ENCODE results near the gene GRM4.
"Not testable (repeated sequence)": the region's sequence is repeated elsewhere in the genome, so short reads cannot be mapped to it uniquely, and the experiment has no call there.

The GRM4 gene

DNA sequence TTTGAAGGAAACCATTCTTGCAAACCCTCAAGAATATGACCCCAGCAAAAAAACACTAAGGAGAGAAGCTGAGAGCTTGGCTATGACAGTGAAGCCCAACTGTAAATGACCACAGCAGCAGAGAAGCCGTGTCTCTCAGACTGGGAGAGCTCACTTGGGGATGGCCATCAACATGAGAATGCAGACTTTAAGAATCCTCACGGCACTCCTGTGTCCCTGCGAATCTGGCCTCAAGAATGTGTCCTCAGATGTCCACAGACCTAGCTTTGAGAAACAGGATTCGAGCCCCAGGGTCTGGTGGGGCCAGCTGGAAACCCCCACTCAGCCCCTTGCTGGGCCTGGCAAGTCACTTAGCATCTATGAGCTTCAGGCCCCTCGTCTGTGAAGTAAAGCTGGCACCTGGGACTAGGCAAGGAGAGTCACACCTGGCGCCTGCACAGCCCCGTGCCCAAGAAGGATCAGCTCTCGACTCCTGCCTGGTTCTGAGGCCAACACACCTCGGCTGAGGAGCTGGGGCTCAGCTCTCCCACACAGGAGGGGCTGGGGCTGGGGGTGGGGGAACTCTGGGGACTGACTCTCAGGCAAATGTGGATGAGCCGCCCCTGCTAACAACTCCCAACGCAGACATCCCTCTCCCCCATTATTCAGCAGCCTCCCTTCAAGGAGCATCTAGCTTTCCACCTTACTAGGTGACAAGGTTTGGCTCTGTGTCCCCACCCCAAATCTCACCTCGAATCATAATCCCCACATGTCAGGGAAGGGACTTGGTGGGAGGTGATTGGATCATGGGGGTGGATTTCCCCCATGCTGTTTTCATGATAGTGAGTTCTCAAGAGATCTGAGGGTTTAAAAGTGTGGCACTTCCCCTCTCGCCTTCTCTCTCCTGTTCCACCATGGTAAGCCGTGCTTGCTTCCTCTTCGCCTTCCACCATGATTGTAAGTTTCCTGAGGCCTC is 97.7 kb downstream of the GRM4 start:
- in situ Hi-C loops (cut with MboI; ENCODE audit: low sequenced_read_pairs) = no loop called here

DNA sequence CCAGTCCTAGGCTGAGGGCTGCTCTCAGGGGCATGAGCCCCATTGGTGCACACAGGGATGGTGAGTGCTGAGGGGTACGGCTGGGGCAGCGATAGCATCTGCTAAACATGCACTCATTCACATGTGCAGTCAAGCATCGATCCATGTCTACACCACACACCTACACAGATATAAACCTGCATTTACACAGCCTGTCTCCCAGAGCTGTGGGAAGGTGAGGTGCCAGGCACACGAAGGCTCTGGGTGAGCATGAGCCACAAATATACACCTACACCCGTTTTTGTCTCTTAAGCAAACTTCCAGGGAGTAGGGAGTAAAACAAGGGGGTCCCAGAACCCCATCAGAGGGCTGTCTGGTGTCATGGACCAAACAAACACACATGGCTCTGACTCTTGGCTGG is 99.3 kb downstream of the GRM4 start:
- in situ Hi-C loops (cut with MboI; ENCODE audit: low sequenced_read_pairs) = no loop called here

- in situ Hi-C loops (cut with MboI; ENCODE audit: low sequenced_read_pairs) = no loop called here
These were observed 100.1 kb downstream of the GRM4 start for GRCh38 chr6:34045771-34046170.

DNA sequence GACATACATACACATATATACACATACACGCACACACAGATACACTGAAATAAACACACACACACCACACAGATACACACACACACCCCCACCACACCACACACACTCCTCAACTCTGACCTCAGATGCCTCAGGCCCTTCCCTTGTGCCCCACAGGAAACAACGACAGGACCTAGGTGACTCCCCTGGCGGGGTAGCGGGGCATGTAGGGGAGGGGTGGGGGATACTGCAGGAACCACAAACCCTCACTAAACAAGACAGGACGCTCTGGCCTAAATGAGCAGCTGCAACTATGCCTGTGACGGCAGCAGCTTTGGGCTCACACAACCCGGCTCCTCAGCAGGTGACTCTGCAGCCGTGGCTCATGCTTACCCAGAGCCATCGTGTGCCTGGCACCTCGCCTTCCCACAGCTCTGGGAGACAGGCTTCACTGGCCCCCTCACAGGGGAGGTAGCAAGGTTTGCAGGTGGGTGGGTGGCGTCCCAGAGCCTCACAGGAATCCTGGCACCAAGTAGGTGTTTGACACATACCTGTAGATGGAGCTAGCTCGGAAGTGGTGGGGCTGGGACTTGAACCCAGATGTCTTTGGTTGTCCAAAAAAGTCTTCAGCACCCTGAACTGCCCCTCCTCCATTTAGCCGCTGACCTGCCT is 100.8 kb downstream of the GRM4 start:
- in situ Hi-C loops (cut with MboI; ENCODE audit: low sequenced_read_pairs) = no loop called here

- in situ Hi-C loops (cut with MboI; ENCODE audit: low sequenced_read_pairs) = no loop called here
These were observed 102.5 kb downstream of the GRM4 start for GRCh38 chr6:34043359-34043758.

GRCh38 chr6:34041998-34042397 is 103.9 kb downstream of the GRM4 start:
- in situ Hi-C loops (cut with MboI; ENCODE audit: low sequenced_read_pairs) = not testable (repeated sequence)

- in situ Hi-C loops (cut with MboI; ENCODE audit: low sequenced_read_pairs) = no loop called here
These were observed 104.5 kb downstream of the GRM4 start for GRCh38 chr6:34041385-34041784.

- in situ Hi-C loops (cut with MboI; ENCODE audit: low sequenced_read_pairs) = no loop called here
These were observed 105.9 kb downstream of the GRM4 start for GRCh38 chr6:34039943-34040342.

DNA sequence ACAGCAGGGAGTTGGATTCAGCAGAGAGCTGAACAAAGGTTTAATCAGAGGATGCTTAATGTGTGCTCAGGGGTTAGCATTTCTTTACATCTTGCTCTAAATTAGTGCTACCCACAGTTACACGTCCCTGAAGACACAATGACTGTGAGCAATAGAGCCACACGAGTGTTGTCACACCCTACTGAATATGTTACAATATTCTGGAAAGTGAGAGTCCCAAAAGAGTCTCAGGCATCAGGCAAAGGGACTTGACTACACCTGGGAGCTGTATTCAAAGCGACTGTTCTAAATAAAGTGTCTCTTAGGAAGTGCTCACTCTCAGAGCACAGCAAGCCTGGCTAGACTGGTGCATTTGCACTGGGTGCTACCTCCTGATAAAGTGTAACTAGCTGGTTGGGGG is 108.7 kb downstream of the GRM4 start:
- in situ Hi-C loops (cut with MboI; ENCODE audit: low sequenced_read_pairs) = no loop called here

GRCh38 chr6:34036357-34037069 is 109.4 kb downstream of the GRM4 start:
- in situ Hi-C loops (cut with MboI; ENCODE audit: low sequenced_read_pairs) = no loop called here

DNA sequence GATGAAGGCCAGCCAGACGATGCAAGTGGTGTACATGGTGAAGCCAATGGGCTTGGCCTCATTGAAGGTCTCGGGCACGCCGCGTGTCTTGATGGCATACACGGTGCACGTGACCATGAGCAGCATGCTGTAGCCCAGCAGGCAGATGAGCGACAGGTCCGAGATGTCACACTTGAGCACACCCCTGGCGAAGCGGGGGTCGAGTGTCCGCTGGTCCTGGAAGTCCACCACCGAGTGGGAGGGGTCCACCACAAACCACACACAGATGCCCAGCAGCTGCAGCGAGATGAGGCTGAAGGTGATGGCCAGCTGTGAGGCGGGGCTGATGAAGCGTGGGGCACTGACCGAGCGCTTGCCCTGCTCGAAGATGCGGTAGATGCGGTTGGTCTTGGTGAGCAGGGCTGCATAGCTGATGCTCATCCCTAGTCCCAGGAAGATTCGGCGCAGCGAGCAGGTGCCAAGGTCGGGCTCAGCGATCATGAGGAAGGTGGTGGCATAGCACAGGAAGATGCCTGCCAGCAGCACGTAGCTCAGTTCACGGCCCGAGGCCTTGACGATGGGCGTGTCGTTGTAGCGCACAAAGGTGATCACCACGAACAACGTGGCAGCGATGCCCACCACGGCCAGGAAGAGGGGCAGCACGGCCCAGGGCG is 110.1 kb downstream of the GRM4 start:
- in situ Hi-C loops (cut with MboI; ENCODE audit: low sequenced_read_pairs) = no loop called here

GRCh38 chr6:34035161-34035560 is 110.7 kb downstream of the GRM4 start:
- in situ Hi-C loops (cut with MboI; ENCODE audit: low sequenced_read_pairs) = no loop called here

GRCh38 chr6:34032856-34033255 is 113.0 kb downstream of the GRM4 start:
- in situ Hi-C loops (cut with MboI; ENCODE audit: low sequenced_read_pairs) = no loop called here

DNA sequence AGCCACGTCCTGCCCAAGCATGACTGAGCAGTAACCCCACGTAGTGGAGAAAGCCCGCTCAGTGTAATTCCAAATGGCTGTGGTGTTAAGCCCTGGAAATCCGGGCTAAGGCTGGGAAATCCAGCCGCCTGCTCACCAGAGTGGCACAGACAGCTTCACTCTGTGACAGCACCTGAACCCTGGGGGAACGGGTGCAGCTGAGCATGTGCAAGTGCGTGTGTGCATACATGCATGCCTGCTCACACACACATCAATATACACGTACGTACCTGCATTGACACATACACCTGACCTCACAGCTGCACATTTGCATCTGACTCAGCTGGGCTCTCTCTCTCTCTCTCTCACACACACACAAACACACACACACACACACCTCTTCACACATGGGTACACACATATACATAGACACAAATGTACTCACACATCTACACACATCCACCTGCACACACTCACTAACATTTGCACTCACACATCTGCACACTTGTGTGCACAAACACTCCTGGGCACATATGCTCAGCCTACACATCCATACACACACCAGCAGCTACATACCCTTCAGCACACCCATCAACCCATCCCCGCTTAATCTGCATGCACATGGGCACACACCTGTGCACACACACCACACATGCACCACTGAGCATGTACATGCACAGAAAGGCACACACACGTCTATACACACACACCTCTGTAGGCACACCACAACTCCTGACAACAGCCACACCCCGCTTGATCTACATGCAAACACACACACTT is 114.1 kb downstream of the GRM4 start:
- in situ Hi-C loops (cut with MboI; ENCODE audit: low sequenced_read_pairs) = no loop called here

GRCh38 chr6:34030831-34031624 is 114.9 kb downstream of the GRM4 start:
- in situ Hi-C loops (cut with MboI; ENCODE audit: low sequenced_read_pairs) = no loop called here

DNA sequence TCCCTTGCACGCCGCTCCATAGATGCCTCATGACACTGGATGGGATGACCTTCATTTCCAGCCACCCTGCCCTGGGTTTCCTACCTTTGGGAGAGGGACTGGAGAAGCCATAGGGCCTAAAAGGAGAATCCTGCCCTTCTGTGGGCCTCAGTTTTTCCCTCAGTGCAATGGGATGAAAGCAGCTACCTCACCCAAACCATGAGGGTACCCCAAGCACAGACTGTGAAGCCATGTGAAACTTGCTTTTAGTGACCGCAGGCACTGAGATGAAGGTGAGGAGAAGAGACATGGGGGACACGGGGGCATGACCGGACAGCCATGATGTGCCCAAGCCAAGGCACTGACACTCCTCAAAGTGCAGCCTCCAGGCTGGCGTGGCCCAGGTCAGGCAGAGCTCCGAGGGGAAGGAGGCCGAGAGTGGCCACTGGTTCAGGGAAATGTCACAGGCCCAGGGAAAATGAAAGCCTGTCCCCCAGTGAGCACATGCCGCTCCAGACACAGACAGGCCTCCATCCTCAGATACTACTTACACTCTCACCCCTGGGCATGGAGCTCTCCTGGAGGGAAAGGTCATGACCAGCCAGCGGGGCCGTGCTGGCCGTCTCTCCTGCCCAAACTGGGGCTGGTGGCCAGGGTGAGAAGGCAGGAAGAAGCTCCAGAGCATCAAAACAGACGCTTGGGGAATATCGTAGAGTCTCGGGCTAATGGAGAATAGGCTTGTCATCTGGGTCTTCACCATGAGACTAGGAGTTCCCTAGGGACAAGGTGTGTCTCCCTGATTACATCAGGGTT is 116.2 kb downstream of the GRM4 start:
- in situ Hi-C loops (cut with MboI; ENCODE audit: low sequenced_read_pairs) = no loop called here

DNA sequence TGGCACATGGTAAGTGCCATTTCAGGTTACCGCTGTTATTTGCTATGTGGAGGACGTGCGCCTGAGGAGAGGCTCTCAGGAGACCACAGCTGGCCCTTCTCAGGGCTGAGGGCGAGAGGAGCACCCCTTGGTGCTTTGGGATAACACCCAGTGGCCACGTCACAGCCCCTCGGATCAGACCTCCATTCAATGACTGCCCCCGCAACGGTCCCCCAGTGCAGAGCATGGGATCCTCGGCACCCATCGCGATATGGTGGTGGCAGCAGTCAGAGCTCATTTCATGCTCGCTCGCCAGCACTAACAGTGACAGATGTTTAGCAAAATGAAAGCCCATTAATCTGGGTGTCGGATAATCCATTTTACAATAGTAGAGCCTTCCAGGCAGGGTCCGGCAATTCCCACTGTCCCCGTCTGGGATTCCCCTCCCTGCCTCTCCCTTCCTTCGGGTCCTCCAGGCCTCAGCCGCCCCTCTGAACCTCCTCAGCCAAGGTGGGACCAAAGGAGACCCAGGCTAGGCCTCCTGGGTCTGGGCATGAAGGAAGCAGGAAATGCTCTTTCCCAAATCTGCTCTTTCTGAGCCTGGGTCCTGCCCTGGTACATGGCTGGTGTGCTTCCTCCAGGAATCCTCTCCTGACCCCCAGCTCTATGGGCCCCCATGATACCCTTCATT is 117.1 kb downstream of the GRM4 start:
- in situ Hi-C loops (cut with MboI; ENCODE audit: low sequenced_read_pairs) = no loop called here

DNA sequence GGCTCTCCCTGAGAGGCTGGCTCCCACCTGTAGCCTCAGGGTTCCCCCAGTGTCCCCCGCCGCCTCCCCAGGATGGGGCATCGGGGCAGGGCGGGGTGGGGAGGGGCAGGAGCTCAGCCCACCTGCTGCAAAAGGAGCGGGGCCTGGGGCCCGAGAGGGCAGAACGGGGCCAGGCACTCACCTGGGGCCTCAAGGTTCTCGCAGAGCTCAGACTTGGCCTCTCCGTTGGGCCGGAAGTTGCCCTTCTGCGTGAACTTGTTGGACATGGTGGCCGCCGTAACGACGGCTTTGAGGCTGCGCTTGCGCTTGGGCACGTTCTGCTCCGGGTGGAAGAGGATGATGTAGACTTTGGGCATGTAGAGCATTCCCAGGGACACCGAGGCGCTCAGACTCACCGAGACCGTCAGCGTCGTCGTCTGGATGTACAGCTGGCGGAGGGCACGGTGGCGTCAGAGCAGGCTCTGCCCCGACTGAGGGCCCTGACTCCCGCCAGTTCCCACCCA is 117.9 kb downstream of the GRM4 start:
- in situ Hi-C loops (cut with MboI; ENCODE audit: low sequenced_read_pairs) = no loop called here

Measured in hTERT RPE-1 (cell line).